HFFc6 (cell line): ENCODE measurements around the gene WARS2. TPM values are rescaled to one million over a fixed set of nuclear protein-coding genes. Genes with fewer than 3 reads are reported as not detected.
A peak's percentile ranks its signal among the peaks of the same experiment; 100 is the strongest.
"Not testable (repeated sequence)": the region's sequence is repeated elsewhere in the genome, so short reads cannot be mapped to it uniquely, and the experiment has no call there.

Source experiments
- DNase-seq: peaks from one replicate; pipeline ENCODE4 v3.0.0-alpha.2; 2018
- H3K27ac Mint-ChIP-seq: 2 replicates; pipeline ENCODE4 v1.8.0; 2020; ENCODE audit warnings: mild to moderate bottlenecking, mixed read lengths
- H3K27me3 Mint-ChIP-seq: 2 replicates; pipeline ENCODE4 v1.8.0; 2021; ENCODE audit warnings: mild to moderate bottlenecking, moderate library complexity, mixed read lengths; ENCODE audit not compliant: insufficient read depth
- H3K36me3 Mint-ChIP-seq: 2 replicates; pipeline ENCODE4 v1.8.0; 2021; ENCODE audit warnings: low read depth, mixed read lengths
- H3K4me1 Mint-ChIP-seq: 2 replicates; pipeline ENCODE4 v1.8.0; 2020; ENCODE audit warnings: low read depth, mixed read lengths
- H3K4me3 Mint-ChIP-seq: 2 replicates; pipeline ENCODE4 v1.8.0; 2020; ENCODE audit warnings: mild to moderate bottlenecking, moderate library complexity, mixed read lengths
- H3K9me3 Mint-ChIP-seq: 2 replicates; pipeline ENCODE4 v1.8.0; 2020; ENCODE audit warnings: mild to moderate bottlenecking, mixed read lengths
- total RNA-seq, 6 experiments: library from RNA; stranded (reverse); fragmentation: NEBNext Ultra II Directional; extraction: Animal tissue kit (Norgen Biotek cat#: 25700); gene quantifications; 2 replicates in 1 of 6; 3 replicates in 5 of 6; pipeline ENCODE4 v1.2.3, GENCODE V29; 2021
- TF ChIP-seq, protein P1 (sequence below): fragments of 200-600 bp; sonication (generic); IDR thresholded peaks from 2 replicates; pipeline ENCODE4 v1.5.0; 2021; ENCODE audit warnings: antibody characterized with exemption, mild to moderate bottlenecking

WARS2 gene
- total RNA-seq, 6 experiments from 2014 or later = 10.5 to 14.8 (median 12.9) TPM

DNA sequence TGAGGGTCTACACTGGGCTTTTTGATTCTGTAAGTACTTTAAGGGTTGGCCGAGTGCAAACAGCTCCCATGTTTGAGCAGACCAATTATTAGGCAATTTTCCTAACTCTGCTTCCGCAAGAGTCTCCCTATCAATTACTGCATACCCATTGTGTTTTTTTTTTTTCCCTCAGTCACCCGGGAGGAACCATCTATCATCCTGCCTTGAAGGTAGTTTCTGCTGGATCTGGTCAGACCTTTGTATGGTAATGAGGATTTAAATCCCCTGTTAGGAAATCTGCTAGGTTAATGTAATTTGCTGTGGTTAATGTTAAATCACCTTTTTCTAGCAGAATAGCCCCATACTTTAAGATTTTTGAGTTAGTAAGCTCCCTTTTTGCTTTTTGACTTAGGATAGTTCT is 40.8 kb upstream of the WARS2 start:
- H3K9me3 Mint-ChIP-seq = peaks cover 5% of the 10 kb centered on the region; the same call in 1 of the 2 replicates
- H3K4me1 Mint-ChIP-seq = no peaks in the 10 kb centered on the region
- H3K27me3 Mint-ChIP-seq = peaks cover 2% of the 10 kb centered on the region; the same call in 1 of the 2 replicates
- peaks cover 11% of the 10 kb centered on the region for H3K36me3 Mint-ChIP-seq
- H3K4me3 Mint-ChIP-seq = no peak overlapping the region
- no peak for DNase-seq
- TF ChIP-seq, protein P1, sequence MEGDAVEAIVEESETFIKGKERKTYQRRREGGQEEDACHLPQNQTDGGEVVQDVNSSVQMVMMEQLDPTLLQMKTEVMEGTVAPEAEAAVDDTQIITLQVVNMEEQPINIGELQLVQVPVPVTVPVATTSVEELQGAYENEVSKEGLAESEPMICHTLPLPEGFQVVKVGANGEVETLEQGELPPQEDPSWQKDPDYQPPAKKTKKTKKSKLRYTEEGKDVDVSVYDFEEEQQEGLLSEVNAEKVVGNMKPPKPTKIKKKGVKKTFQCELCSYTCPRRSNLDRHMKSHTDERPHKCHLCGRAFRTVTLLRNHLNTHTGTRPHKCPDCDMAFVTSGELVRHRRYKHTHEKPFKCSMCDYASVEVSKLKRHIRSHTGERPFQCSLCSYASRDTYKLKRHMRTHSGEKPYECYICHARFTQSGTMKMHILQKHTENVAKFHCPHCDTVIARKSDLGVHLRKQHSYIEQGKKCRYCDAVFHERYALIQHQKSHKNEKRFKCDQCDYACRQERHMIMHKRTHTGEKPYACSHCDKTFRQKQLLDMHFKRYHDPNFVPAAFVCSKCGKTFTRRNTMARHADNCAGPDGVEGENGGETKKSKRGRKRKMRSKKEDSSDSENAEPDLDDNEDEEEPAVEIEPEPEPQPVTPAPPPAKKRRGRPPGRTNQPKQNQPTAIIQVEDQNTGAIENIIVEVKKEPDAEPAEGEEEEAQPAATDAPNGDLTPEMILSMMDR = no peak
- H3K27ac Mint-ChIP-seq = no peak overlapping the region

DNA sequence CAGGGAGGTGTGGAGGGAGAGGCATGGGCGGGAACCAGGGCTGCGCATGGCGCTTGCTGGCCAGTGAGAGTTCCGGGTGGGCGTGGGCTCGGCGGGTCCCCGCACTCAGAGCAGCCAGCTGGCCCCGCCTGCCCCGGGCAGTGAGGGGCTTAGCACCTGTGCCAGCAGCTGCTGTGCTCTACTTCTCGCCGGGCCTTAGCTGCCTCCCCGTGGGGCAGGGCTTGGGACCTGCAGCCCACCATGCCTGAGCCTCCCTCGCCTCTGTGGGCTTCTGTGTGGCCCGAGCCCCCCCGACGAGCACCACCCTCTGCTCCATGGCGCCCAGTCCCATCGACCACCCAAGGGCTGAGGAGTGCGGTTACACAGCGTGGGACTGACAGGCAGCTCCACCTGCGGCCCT is 38.6 kb upstream of the WARS2 start:
- H3K4me1 Mint-ChIP-seq = no peaks in the 10 kb centered on the region
- peaks cover 11% of the 10 kb centered on the region for H3K36me3 Mint-ChIP-seq
- no peak for DNase-seq
- no peak overlapping the region for H3K4me3 Mint-ChIP-seq
- peaks cover under 1% of the 10 kb centered on the region; the same call in 1 of the 2 replicates for H3K27me3 Mint-ChIP-seq
- H3K27ac Mint-ChIP-seq = no peak overlapping the region
- TF ChIP-seq, protein P1 = no peak
- peaks cover 5% of the 10 kb centered on the region; the same call in 1 of the 2 replicates for H3K9me3 Mint-ChIP-seq

DNA sequence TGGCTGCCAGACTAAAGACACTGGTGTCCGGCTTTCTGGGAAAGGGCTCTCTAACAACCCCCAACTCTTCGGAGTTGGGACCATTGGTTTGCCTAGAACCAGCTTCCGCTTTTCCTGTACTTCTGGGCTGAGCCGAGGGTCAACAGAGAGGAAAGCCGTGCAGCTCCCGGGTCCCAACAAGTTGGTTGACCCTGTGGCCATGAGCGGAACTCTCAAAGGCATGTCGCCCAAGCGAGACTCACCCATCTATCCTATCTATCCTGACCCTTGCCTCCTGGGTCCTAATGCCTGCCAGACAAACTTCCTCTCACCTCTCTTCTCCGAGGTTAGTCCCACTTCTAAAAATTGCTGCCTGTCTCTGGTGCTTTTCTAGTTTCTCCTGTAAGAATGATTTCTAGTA is 32.5 kb upstream of the WARS2 start:
- not testable (repeated sequence) for H3K4me3 Mint-ChIP-seq, H3K27me3 Mint-ChIP-seq, H3K9me3 Mint-ChIP-seq, DNase-seq, H3K4me1 Mint-ChIP-seq, H3K27ac Mint-ChIP-seq
- peaks cover 22% of the 10 kb centered on the region for H3K36me3 Mint-ChIP-seq

DNA sequence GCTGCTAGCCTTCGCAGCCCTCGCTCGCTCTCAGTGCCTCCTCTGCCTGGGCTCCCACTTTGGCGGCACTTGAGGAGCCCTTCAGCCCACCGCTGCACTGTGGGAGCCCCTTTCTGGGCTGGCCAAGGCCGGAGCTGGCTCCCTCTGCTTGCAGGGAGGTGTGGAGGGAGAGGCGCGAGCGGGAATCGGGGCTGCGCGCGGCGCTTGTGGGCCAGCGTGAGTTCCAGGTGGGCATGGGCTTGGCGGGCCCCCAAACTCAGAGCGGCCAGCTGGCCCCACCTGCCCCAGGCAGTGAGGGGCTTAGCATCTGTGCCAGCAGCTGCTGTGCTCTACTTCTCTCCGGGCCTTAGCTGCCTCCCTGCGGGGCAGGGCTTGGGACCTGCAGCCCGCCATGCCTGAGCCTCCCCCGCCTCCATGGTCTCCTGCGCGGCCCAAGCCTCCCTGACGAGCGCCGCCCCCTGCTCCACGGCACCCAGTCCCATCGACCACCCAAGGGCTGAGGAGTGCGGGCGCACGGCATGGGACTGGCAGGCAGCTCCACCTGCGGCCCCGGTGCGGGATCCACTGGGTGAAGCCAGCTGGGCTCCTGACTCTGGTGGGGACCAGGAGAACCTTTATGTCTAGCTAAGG is 31.0 kb upstream of the WARS2 start:
- not testable (repeated sequence) for H3K9me3 Mint-ChIP-seq, DNase-seq, H3K4me3 Mint-ChIP-seq, H3K27ac Mint-ChIP-seq, H3K4me1 Mint-ChIP-seq, H3K27me3 Mint-ChIP-seq
- peaks cover 23% of the 10 kb centered on the region for H3K36me3 Mint-ChIP-seq

DNA sequence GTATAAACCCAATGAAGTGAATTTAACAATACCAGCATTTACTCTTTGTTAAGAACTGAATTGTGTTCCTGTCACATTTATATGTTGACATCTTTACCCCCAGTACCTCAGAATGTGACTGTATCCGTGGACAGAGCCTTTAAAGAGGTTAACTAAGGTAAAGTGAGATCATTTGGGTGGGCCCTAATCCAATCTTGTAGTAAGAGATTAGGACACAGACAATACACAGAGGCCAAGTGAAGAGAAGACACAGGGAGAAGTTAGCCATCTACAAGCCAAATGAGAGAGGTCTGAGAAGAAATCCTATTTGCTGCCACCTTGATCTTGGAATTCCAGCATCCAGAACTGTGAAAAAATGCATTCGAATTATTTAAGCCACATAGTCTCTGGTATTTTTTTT is 22.9 kb upstream of the WARS2 start:
- no peaks in the 10 kb centered on the region for H3K9me3 Mint-ChIP-seq
- no peaks in the 10 kb centered on the region for H3K27me3 Mint-ChIP-seq
- peaks cover 33% of the 10 kb centered on the region for H3K4me1 Mint-ChIP-seq
- H3K27ac Mint-ChIP-seq = no peak overlapping the region
- H3K4me3 Mint-ChIP-seq = no peak overlapping the region
- TF ChIP-seq, protein P1 = no peak
- no peak for DNase-seq
- H3K36me3 Mint-ChIP-seq = peaks cover 14% of the 10 kb centered on the region; the same call in 1 of the 2 replicates

DNA sequence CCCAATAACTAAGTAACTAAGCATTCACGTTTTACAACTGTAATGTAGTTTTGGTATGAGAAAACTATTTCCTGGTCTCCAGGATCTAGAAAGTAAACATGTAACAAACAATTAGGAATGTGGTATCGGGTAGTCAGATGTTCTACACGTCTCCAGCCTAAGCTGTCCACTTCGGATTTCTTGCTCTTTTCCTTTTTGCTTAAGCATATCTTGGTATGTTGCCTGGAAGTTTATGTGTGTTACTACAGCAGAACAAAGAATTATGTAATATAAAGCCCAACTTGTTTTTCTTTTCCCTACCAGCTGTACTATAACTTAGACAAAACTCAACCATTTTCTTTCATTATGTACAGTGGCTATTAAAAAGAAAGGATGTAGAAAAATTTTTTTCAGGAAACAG is 20.4 kb upstream of the WARS2 start:
- H3K9me3 Mint-ChIP-seq = peaks cover 6% of the 10 kb centered on the region; the same call in 1 of the 2 replicates
- peak overlapping the region; percentile 68 for H3K4me3 Mint-ChIP-seq
- no peaks in the 10 kb centered on the region for H3K27me3 Mint-ChIP-seq
- peak overlapping the region; percentile 86 for H3K27ac Mint-ChIP-seq
- TF ChIP-seq, protein P1 = no peak
- peak; percentile 86 for DNase-seq
- peaks cover 27% of the 10 kb centered on the region for H3K36me3 Mint-ChIP-seq
- H3K4me1 Mint-ChIP-seq = peaks cover 39% of the 10 kb centered on the region
